GM12891 (cell line): Measurements from ENCODE around the gene CS.
"Not testable (repeated sequence)": the region's sequence is repeated elsewhere in the genome, so short reads cannot be mapped to it uniquely, and the experiment has no call there.

Experiments
- PAX5 ChIP-seq: IDR thresholded peaks from 2 replicates; pipeline ENCODE4 v1.6.1; 2011; ENCODE audit warnings: low read length, moderate library complexity, mild to moderate bottlenecking; ENCODE audit not compliant: insufficient read depth, severe bottlenecking
- POLR2A ChIP-seq: IDR thresholded peaks from 2 replicates; pipeline ENCODE4 v1.6.1; 2011; ENCODE audit warnings: low read depth, low read length, control low read depth
- POLR2AphosphoS5 ChIP-seq: IDR thresholded peaks from 2 replicates; pipeline ENCODE4 v1.6.1; 2011; ENCODE audit warnings: low read depth, low read length, control low read depth
- POU2F2 ChIP-seq: IDR thresholded peaks from 2 replicates; pipeline ENCODE4 v1.6.1; 2011; ENCODE audit warnings: low read depth, mild to moderate bottlenecking, control low read depth, low read length, moderate library complexity
- SPI1 ChIP-seq: IDR thresholded peaks from 2 replicates; pipeline ENCODE4 v1.6.1; 2011; ENCODE audit warnings: low read depth, low read length, control low read depth
- TAF1 ChIP-seq: IDR thresholded peaks from 2 replicates; pipeline ENCODE4 v1.6.1; 2011; ENCODE audit warnings: low read depth, low read length, control low read depth

- not testable (repeated sequence) for TF ChIP-seq POLR2A, TAF1, POLR2AphosphoS5, POU2F2, PAX5, SPI1
These were observed 37.2 kb downstream of the CS start for GRCh38 chr12:56262955-56263354.
